Esophagus muscularis mucosa (tissue), 4 donors: ENCODE data around the gene F5. TPM values are rescaled to one million over a fixed set of nuclear protein-coding genes. Genes with fewer than 3 reads are reported as not detected.

Source experiments
- DNase-seq: peaks from one replicate; pipeline ENCODE4 v3.0.0-alpha.2; 2017; ENCODE audit errors: extremely low spot score
- H3K27ac ChIP-seq, 4 donors: fragments of 200-600 bp; sonication (generic); replicated peaks in 1 of 4; 1 replicate in 3 of 4; 2 replicates in 1 of 4; pipeline ENCODE4 v1.5.1; 2016 to 2019; ENCODE audit warnings: mild to moderate bottlenecking in 1 of 4
- H3K27me3 ChIP-seq, 4 donors: fragments of 200-600 bp; sonication (generic); one replicate each; pipeline versions ENCODE4 v1.5.1 to v1.6.0; 2016 to 2019
- H3K36me3 ChIP-seq, 4 donors: fragments of 200-600 bp; sonication (generic); one replicate each; pipeline ENCODE4 v1.5.1; 2016 to 2019
- H3K4me1 ChIP-seq, 4 donors: fragments of 200-600 bp; sonication (generic); one replicate each; pipeline ENCODE4 v1.5.1; 2016 to 2019
- H3K4me3 ChIP-seq, 4 donors: fragments of 200-600 bp; sonication (generic); 1 replicate in 2 of 4; 2 replicates in 2 of 4; pipeline ENCODE4 v1.5.1; 2016 to 2019; ENCODE audit warnings: mild to moderate bottlenecking in 4 of 4, moderate library complexity in 1 of 4
- H3K9me3 ChIP-seq, 4 donors: fragments of 200-600 bp; sonication (generic); 1 replicate in 3 of 4; 2 replicates in 1 of 4; pipeline ENCODE4 v1.5.1; 2016 to 2019
- CTCF ChIP-seq, 3 experiments: fragments of 200-600 bp in 2 of 3; fragments of 450-650 bp in 1 of 3; sonication (generic) in 2 of 3; IDR thresholded peaks; one replicate each; pipeline ENCODE4 v1.5.1; 2017 to 2019; ENCODE audit warnings: antibody characterized with exemption in 3 of 3, mild to moderate bottlenecking in 2 of 3, moderate library complexity in 1 of 3
- EP300 ChIP-seq: sonication (generic); formaldehyde crosslinking; IDR thresholded peaks from one replicate; pipeline ENCODE4 v1.6.1; 2017; ENCODE audit warnings: antibody characterized with exemption
- POLR2A ChIP-seq: fragments of 450-650 bp; IDR thresholded peaks from one replicate; pipeline ENCODE4 v1.6.1; 2017; ENCODE audit warnings: antibody characterized with exemption, moderate library complexity, mild to moderate bottlenecking, low read depth
- POLR2AphosphoS5 ChIP-seq, 2 donors: sonication (generic); formaldehyde crosslinking; IDR thresholded peaks; one replicate each; pipeline ENCODE4 v1.6.1; 2017; ENCODE audit warnings: antibody characterized with exemption in 2 of 2
- WGBS: methylation state at CpG from one replicate; pipeline ENCODE4 v1.1.5; 2018; 5-methylcytosine and 5-hydroxymethylcytosine counted together
- intact Hi-C: fragments of 100-400 bp; cut with DNase I; formaldehyde crosslinking; loops from one replicate; pipeline ENCODE4 v1.15.1; 2023
- total RNA-seq, 4 donors: library from RNA; depleted of rRNA; stranded (reverse); fragments of >200 nt; gene quantifications; one replicate each; pipeline versions ENCODE4 v1.1.0 to v1.2.1, GENCODE V29; 2016

Gene F5
- total RNA-seq, 4 donors from 2014 or later, result 0.13 to 1.2 (median 0.34) TPM; not detected in 1

DNA sequence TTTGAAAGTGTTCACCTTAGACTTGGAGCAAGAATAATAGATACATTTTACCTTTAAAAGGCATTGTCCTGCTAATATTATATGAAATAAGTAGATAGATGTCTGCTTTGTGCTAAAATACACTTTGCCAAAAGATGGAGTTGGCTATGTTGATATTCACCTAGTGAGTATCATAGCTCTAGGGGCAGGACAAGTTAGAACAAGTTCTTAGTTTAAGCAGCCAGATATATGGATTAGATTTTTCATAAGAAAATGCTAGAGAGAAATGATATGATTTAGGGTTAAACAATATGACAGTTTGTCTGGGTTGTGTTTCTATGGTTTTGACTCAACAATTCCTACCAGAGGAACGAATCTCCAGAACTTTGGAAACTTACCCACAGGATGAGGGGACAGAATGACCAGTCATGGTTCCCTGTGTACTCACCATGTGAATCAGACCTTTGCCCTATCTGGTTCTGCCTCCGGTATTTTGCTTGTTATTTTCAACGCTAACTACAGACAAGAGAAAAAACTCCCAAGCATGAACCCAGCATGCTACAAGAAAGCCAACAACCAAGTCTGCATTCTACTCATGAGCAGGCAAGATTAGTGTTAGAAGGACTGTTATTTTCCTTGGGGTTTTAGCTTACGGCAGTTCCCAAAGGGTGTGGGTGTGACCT, 1.7 kb downstream of the F5 start:
- 57% methylated on average over 4 of the region's 4 CpGs for WGBS
- Histone ChIP-seq H3K4me3 (no peak overlapping the region), H3K27me3 (peaks cover 0 to 34% (median 0%) of the 10 kb centered on the region in 4 donors), H3K36me3 (no peaks in the 10 kb centered on the region), H3K27ac (no peak overlapping the region), H3K4me1 (peaks cover 0 to 10% (median 9%) of the 10 kb centered on the region in 4 donors), H3K9me3 (no peaks in the 10 kb centered on the region)
- intact Hi-C loops, result no loop called here
- TF ChIP-seq POLR2A, result no peak
- TF ChIP-seq CTCF (IDR thresholded peaks at IDR 0.05), result no peak
- no peak for TF ChIP-seq POLR2AphosphoS5 (IDR thresholded peaks at IDR 0.05)
- no peak for TF ChIP-seq EP300
- no peak for DNase-seq

GRCh38 chr1:169577981-169578738, 8.1 kb downstream of the F5 start:
- intact Hi-C loops, result no loop called here
- 81% methylated on average over 5 of the region's 5 CpGs for whole genome bisulfite sequencing
- H3K36me3 ChIP-seq, result no peaks in the 10 kb centered on the region

GRCh38 chr1:169576935-169577331, 9.3 kb downstream of the F5 start:
- no peak for TF ChIP-seq POLR2A
- TF ChIP-seq EP300, result no peak
- no peak for TF ChIP-seq CTCF (IDR thresholded peaks at IDR 0.05)
- no peak for TF ChIP-seq POLR2AphosphoS5 (IDR thresholded peaks at IDR 0.05)
- H3K4me3 ChIP-seq, result no peak overlapping the region
- no peak overlapping the region for H3K27ac ChIP-seq
- peaks cover 0 to 5% (median 0%) of the 10 kb centered on the region in 4 donors for H3K4me1 ChIP-seq
- no peak for DNase-seq
- no peaks in the 10 kb centered on the region for H3K9me3 ChIP-seq
- peaks cover 0 to 11% (median 0%) of the 10 kb centered on the region in 4 donors for H3K27me3 ChIP-seq
- no peaks in the 10 kb centered on the region for H3K36me3 ChIP-seq
- WGBS, result 82% methylated on average over 1 of the region's 1 CpG
- intact Hi-C loops, result no loop called here

More at GRCh38 chr1:169577981-169578738, 8.1 kb downstream of the F5 start:
- no peak overlapping the region for H3K27ac ChIP-seq
- H3K4me1 ChIP-seq, result no peaks in the 10 kb centered on the region
- TF ChIP-seq EP300 (no peak), POLR2A (no peak), POLR2AphosphoS5 (IDR thresholded peaks at IDR 0.05) (no peak), CTCF (IDR thresholded peaks at IDR 0.05) (no peak)
- H3K4me3 ChIP-seq, result no peak overlapping the region
- H3K27me3 ChIP-seq, result peaks cover 0 to 14% (median 0%) of the 10 kb centered on the region in 4 donors
- H3K9me3 ChIP-seq, result no peaks in the 10 kb centered on the region
- DNase-seq, result no peak

DNA sequence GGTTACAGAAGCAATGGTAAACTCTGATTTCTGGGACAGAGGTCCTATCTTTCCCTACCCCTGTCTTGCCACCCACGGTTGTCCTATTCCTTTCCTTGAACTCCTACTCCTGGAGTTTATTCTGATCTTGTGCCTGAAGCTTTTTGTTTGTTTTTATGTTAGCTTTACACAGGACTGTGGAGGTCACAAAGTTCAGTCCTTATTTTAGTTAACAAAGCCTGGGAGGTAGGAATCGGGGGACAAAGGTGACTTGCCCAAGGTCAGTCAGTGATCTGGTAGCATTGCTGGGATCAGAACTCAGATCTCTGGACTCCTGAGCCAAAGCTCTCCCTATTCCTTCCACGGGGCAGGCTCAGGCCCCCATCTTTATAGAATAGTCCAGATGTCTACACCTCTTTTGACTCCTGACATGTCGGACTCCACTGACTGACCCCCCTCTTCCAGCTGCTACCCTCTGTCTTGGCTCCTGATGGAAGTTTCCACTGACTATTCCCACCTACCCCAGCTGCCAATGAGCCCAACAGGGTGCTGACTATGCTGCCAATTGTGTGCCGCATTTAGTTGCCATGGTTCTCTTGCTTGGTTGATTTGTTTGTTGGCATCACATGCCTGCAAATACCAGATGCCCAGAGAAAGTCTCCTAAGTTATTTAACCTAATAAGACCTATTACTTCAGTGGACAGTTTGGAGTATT, 9.9 kb downstream of the F5 start:
- 86% methylated on average over 4 of the region's 5 CpGs for WGBS
- Histone ChIP-seq H3K27me3 (peaks cover 0 to 6% (median 0%) of the 10 kb centered on the region in 4 donors), H3K4me3 (no peak overlapping the region), H3K27ac (no peak overlapping the region), H3K36me3 (no peaks in the 10 kb centered on the region), H3K4me1 (peaks cover 0 to 6% (median 0%) of the 10 kb centered on the region in 4 donors), H3K9me3 (no peaks in the 10 kb centered on the region)
- no peak for DNase-seq
- intact Hi-C loops, result no loop called here
- TF ChIP-seq POLR2AphosphoS5 (IDR thresholded peaks at IDR 0.05) (no peak), CTCF (IDR thresholded peaks at IDR 0.05) (no peak), POLR2A (no peak), EP300 (no peak)
